Activated CD8-positive, alpha-beta T cell treated with anti-CD3 and anti-CD28 coated beads for 36 hours (primary cell): Measurements from ENCODE around the gene CDH8. TPM values are rescaled to one million over a fixed set of nuclear protein-coding genes. Genes with fewer than 3 reads are reported as not detected.
"Not testable (repeated sequence)": the region's sequence is repeated elsewhere in the genome, so short reads cannot be mapped to it uniquely, and the experiment has no call there.

ENCODE experiments used
- ATAC-seq: fragments of 200-7000 bp; cut with Tn5 transposase; one replicate; pipeline ENCODE4 v1.10.0; 2021; ENCODE audit warnings: mild to moderate bottlenecking, moderate library complexity
- CTCF ChIA-PET: fragments of 350-600 bp; sonication (Branson Sonifier 250); formaldehyde crosslinking; loops from one replicate; lab custom pipeline; 2021; ENCODE audit warnings: antibody characterized with exemption; lab: Charles Lee
- POLR2A ChIA-PET: fragments of 350-600 bp; sonication (Branson Sonifier 250); formaldehyde crosslinking; loops from one replicate; lab custom pipeline; 2021; ENCODE audit warnings: antibody characterized with exemption; lab: Charles Lee
- DNase-seq: peaks from one replicate; pipeline ENCODE4 v3.0.0-alpha.2; 2020
- H3K27ac Mint-ChIP-seq: one replicate; pipeline ENCODE4 v1.8.0; 2021; ENCODE audit warnings: mild to moderate bottlenecking, mixed read lengths
- H3K27me3 Mint-ChIP-seq: one replicate; pipeline ENCODE4 v1.8.0; 2021; ENCODE audit warnings: mixed read lengths
- H3K36me3 Mint-ChIP-seq: one replicate; pipeline ENCODE4 v1.8.0; 2021; ENCODE audit warnings: low read depth, mixed read lengths
- H3K4me1 Mint-ChIP-seq: one replicate; pipeline ENCODE4 v1.8.0; 2021; ENCODE audit warnings: low read depth, mixed read lengths
- H3K4me3 Mint-ChIP-seq: one replicate; pipeline ENCODE4 v1.8.0; 2021; ENCODE audit warnings: mild to moderate bottlenecking, moderate library complexity, mixed read lengths
- H3K9me3 Mint-ChIP-seq: one replicate; pipeline ENCODE4 v1.8.0; 2021; ENCODE audit warnings: mixed read lengths
- intact Hi-C: fragments of 100-400 bp; cut with micrococcal nuclease; formaldehyde crosslinking; loops from one replicate; pipeline ENCODE4 v1.10.0; 2022
- total RNA-seq, 2 experiments: library from RNA; stranded (reverse); gene quantifications; one replicate each; pipeline ENCODE4 v1.2.3, GENCODE V29; 2021
- TF ChIP-seq, protein P1 (sequence below): fragments of 200-600 bp; IDR thresholded peaks from one replicate; pipeline ENCODE4 v1.8.0; 2022; ENCODE audit warnings: antibody characterized with exemption, mild to moderate bottlenecking

The CDH8 gene
- total RNA-seq, 2 experiments from 2014 or later: not detected

GRCh38 chr16:61817583-61818278 lies 218.5 kb downstream of the CDH8 start:
- DNase-seq: no peak
- TF ChIP-seq, protein P1, sequence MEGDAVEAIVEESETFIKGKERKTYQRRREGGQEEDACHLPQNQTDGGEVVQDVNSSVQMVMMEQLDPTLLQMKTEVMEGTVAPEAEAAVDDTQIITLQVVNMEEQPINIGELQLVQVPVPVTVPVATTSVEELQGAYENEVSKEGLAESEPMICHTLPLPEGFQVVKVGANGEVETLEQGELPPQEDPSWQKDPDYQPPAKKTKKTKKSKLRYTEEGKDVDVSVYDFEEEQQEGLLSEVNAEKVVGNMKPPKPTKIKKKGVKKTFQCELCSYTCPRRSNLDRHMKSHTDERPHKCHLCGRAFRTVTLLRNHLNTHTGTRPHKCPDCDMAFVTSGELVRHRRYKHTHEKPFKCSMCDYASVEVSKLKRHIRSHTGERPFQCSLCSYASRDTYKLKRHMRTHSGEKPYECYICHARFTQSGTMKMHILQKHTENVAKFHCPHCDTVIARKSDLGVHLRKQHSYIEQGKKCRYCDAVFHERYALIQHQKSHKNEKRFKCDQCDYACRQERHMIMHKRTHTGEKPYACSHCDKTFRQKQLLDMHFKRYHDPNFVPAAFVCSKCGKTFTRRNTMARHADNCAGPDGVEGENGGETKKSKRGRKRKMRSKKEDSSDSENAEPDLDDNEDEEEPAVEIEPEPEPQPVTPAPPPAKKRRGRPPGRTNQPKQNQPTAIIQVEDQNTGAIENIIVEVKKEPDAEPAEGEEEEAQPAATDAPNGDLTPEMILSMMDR: no peak
- no peak overlapping the region for H3K4me3 Mint-ChIP-seq
- ChIA-PET CTCF (no interaction called here), POLR2A (no interaction called here)
- H3K27me3 Mint-ChIP-seq: no peaks in the 10 kb centered on the region
- intact Hi-C loops: no loop called here
- ATAC-seq: no peak
- peaks cover 13% of the 10 kb centered on the region for H3K9me3 Mint-ChIP-seq
- no peaks in the 10 kb centered on the region for H3K4me1 Mint-ChIP-seq
- H3K36me3 Mint-ChIP-seq: no peaks in the 10 kb centered on the region
- no peak overlapping the region for H3K27ac Mint-ChIP-seq

- ATAC-seq (no peak), DNase-seq (no peak)
- no peaks in the 10 kb centered on the region for H3K36me3 Mint-ChIP-seq
- no peak overlapping the region for H3K27ac Mint-ChIP-seq
- H3K4me3 Mint-ChIP-seq: no peak overlapping the region
- CTCF ChIA-PET: no interaction called here
- POLR2A ChIA-PET: interaction anchor here (0.6 kb wide), 1 partner anchor 22 kb away, joined by 3 read pairs; no protein-coding TSS in a partner anchor
- peaks cover 6% of the 10 kb centered on the region for H3K9me3 Mint-ChIP-seq
- H3K27me3 Mint-ChIP-seq: no peaks in the 10 kb centered on the region
- intact Hi-C loops: no loop called here
- no peaks in the 10 kb centered on the region for H3K4me1 Mint-ChIP-seq
- TF ChIP-seq, protein P1: no peak
Measured at GRCh38 chr16:61814726-61815347, 221.4 kb downstream of the CDH8 start.

DNA sequence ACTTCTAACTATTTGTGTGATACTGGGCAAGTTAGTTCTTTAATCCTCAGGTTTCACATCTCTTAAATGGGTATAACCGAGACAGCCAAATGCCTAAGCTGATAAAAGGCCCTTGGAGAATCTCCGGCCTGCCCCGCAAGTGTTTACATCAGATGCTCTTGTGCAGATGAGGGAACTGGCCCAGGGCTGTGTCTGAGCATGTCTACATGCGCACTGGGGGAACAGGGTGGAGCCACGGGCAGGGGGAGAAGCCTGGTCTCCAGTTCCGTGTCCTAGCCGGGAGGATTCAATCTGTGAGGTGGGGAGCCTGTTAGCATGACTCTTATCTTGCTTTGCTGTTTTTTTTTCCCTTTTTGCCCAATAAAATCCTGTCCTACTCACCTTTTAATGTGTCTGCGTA lies 222.9 kb downstream of the CDH8 start:
- CTCF ChIA-PET: no interaction called here
- no peaks in the 10 kb centered on the region for H3K27me3 Mint-ChIP-seq
- no peaks in the 10 kb centered on the region for H3K36me3 Mint-ChIP-seq
- H3K4me1 Mint-ChIP-seq: no peaks in the 10 kb centered on the region
- no peak for DNase-seq
- no peak overlapping the region for H3K4me3 Mint-ChIP-seq
- H3K9me3 Mint-ChIP-seq: peaks cover 6% of the 10 kb centered on the region
- no peak overlapping the region for H3K27ac Mint-ChIP-seq
- TF ChIP-seq, protein P1: no peak
- ATAC-seq: no peak
- intact Hi-C loops: no loop called here
- POLR2A ChIA-PET: no interaction called here

DNA sequence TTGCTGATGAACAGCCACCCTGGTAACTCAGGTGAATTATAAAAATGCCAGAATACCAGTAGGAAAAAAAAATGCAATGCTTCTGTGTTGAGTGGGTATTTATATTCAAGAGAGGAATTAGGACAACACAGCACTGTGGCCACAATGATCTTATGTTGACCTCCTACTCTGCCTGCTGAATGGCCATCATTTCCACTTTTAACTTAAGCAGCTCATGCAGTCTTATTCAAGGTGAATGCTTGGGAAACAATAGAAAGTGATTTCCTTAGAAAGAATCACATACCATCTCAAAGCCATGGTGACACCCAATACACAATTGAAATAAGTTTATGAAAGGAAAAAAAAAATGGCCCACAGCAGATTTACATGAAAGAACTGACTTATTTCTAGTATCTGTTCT lies 224.0 kb downstream of the CDH8 start:
- Mint-ChIP-seq H3K4me1 (no peaks in the 10 kb centered on the region), H3K9me3 (peaks cover 3% of the 10 kb centered on the region), H3K27me3 (no peaks in the 10 kb centered on the region), H3K27ac (no peak overlapping the region), H3K4me3 (no peak overlapping the region), H3K36me3 (no peaks in the 10 kb centered on the region)
- intact Hi-C loops: no loop called here
- POLR2A ChIA-PET: no interaction called here
- DNase-seq (no peak), ATAC-seq (no peak)
- CTCF ChIA-PET: no interaction called here
- TF ChIP-seq, protein P1: no peak

DNA sequence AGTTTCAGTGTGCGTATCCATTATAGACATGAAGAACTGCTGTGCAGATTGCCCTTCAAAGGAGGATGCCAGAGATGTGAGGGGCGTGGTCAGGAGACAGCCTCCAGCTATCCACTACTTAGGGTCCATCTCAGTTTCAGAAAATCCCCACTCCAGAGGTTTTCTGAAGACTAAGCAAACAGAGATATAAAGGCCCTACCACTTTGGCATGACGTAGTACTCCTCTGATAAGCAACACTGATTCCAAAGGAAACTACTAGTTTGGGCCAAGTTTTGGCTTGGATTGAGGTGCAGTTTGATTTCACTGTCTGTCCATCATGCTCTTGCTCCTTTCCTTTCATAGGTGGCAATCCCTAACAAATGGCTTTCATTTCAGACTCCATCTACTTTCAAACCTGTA lies 228.7 kb downstream of the CDH8 start:
- TF ChIP-seq, protein P1: no peak
- intact Hi-C loops: no loop called here
- Mint-ChIP-seq H3K9me3 (no peaks in the 10 kb centered on the region), H3K4me3 (no peak overlapping the region), H3K4me1 (no peaks in the 10 kb centered on the region), H3K27ac (no peak overlapping the region), H3K36me3 (no peaks in the 10 kb centered on the region), H3K27me3 (no peaks in the 10 kb centered on the region)
- ChIA-PET POLR2A (no interaction called here), CTCF (no interaction called here)
- no peak for ATAC-seq
- no peak for DNase-seq

- POLR2A ChIA-PET, H3K27ac Mint-ChIP-seq, CTCF ChIA-PET, ATAC-seq, H3K36me3 Mint-ChIP-seq, DNase-seq, H3K27me3 Mint-ChIP-seq, H3K4me1 Mint-ChIP-seq, H3K4me3 Mint-ChIP-seq, intact Hi-C loops: not testable (repeated sequence)
- peaks cover 16% of the 10 kb centered on the region for H3K9me3 Mint-ChIP-seq
Measured at GRCh38 chr16:61801217-61801616, 235.0 kb downstream of the CDH8 start.
